ENCODE results near the gene CDC45. TPM values are rescaled to one million over a fixed set of nuclear protein-coding genes. Genes with fewer than 3 reads are reported as not detected.

The CDC45 gene
- total RNA-seq, 1 experiment from 2014 or later = 29.1 TPM

- intact Hi-C loops (cut with micrococcal nuclease; ENCODE audit: unreplicated experiment) = no loop called here
- Histone ChIP-seq H4K20me1 (ENCODE audit: insufficient read depth) (no peaks in the 10 kb centered on the region), H3K27ac (no peak overlapping the region), H3K9me2 (ENCODE audit: insufficient read depth) (no peaks in the 10 kb centered on the region), H3K27me3 (ENCODE audit: insufficient read depth, low read depth) (no peaks in the 10 kb centered on the region), H3K79me2 (ENCODE audit: low read depth) (no peaks in the 10 kb centered on the region), H3K4me3 (no peak overlapping the region), H3K9me3 (ENCODE audit: insufficient read depth, low read depth) (no peaks in the 10 kb centered on the region), H3K36me3 (ENCODE audit: low read depth) (no peaks in the 10 kb centered on the region), H3K4me1 (replicated peaks; ENCODE audit: insufficient read depth) (no peaks in the 10 kb centered on the region), H3F3A (ENCODE audit: insufficient read depth, low read depth) (no peaks in the 10 kb centered on the region), H3K4me2 (no peak overlapping the region), H2AFZ (no peak overlapping the region)
- TF ChIP-seq, protein P1, sequence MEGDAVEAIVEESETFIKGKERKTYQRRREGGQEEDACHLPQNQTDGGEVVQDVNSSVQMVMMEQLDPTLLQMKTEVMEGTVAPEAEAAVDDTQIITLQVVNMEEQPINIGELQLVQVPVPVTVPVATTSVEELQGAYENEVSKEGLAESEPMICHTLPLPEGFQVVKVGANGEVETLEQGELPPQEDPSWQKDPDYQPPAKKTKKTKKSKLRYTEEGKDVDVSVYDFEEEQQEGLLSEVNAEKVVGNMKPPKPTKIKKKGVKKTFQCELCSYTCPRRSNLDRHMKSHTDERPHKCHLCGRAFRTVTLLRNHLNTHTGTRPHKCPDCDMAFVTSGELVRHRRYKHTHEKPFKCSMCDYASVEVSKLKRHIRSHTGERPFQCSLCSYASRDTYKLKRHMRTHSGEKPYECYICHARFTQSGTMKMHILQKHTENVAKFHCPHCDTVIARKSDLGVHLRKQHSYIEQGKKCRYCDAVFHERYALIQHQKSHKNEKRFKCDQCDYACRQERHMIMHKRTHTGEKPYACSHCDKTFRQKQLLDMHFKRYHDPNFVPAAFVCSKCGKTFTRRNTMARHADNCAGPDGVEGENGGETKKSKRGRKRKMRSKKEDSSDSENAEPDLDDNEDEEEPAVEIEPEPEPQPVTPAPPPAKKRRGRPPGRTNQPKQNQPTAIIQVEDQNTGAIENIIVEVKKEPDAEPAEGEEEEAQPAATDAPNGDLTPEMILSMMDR (conservative IDR thresholded peaks at IDR 0.05) = no peak
- no peak for TF ChIP-seq EZH2 (IDR thresholded peaks at IDR 0.05; ENCODE audit: low read depth)
- no peak for DNase-seq
- POLR2A ChIA-PET (ENCODE audit: unreplicated experiment) = no interaction called here
- CTCF ChIA-PET = no interaction called here
- BruUV-seq (replicated peaks) = no TSS peak
These were observed 89.5 kb downstream of the CDC45 start for GRCh38 chr22:19569276-19569640.

GRCh38 chr22:19569976-19570375 lies 90.3 kb downstream of the CDC45 start:
- H3K27me3 ChIP-seq (ENCODE audit: insufficient read depth, low read depth) = no peaks in the 10 kb centered on the region
- CTCF ChIA-PET = no interaction called here
- no peaks in the 10 kb centered on the region for H3K36me3 ChIP-seq (ENCODE audit: low read depth)
- BruUV-seq (replicated peaks) = no TSS peak
- H3K4me1 ChIP-seq (replicated peaks; ENCODE audit: insufficient read depth) = no peaks in the 10 kb centered on the region
- no peaks in the 10 kb centered on the region for H3K9me2 ChIP-seq (ENCODE audit: insufficient read depth)
- POLR2A ChIA-PET (ENCODE audit: unreplicated experiment) = no interaction called here
- no peak overlapping the region for H3K4me3 ChIP-seq
- no peaks in the 10 kb centered on the region for H4K20me1 ChIP-seq (ENCODE audit: insufficient read depth)
- no peaks in the 10 kb centered on the region for H3K79me2 ChIP-seq (ENCODE audit: low read depth)
- no peaks in the 10 kb centered on the region for H3K9me3 ChIP-seq (ENCODE audit: insufficient read depth, low read depth)
- no peaks in the 10 kb centered on the region for H3F3A ChIP-seq (ENCODE audit: insufficient read depth, low read depth)
- intact Hi-C loops (cut with micrococcal nuclease; ENCODE audit: unreplicated experiment) = no loop called here
- H3K4me2 ChIP-seq = no peak overlapping the region
- no peak for TF ChIP-seq EZH2 (IDR thresholded peaks at IDR 0.05; ENCODE audit: low read depth)
- TF ChIP-seq, protein P1 (conservative IDR thresholded peaks at IDR 0.05) = no peak
- no peak overlapping the region for H2AFZ ChIP-seq
- no peak for DNase-seq
- no peak overlapping the region for H3K27ac ChIP-seq

Other genes with a start within 250 kb of the CDC45 start
- 6.6 and 7.2 TPM in 2 replicates for gene CLTCL1, start 188.2 kb upstream of the CDC45 start, total RNA-seq (2021)
- gene HIRA, start 48.2 kb upstream of the CDC45 start, total RNA-seq (2021) = 13.7 and 19.2 TPM in 2 replicates
- 21.1 and 25.1 TPM in 2 replicates for gene MRPL40, start 47.4 kb upstream of the CDC45 start, total RNA-seq (2021)
- gene C22orf39, start 32.2 kb upstream of the CDC45 start, total RNA-seq (2021) = 12.3 and 14.2 TPM in 2 replicates
- gene UFD1, start 727 bp upstream of the CDC45 start, total RNA-seq (2021) = 41.6 and 66.9 TPM in 2 replicates
- gene CLDN5, start 44.5 kb downstream of the CDC45 start, total RNA-seq (2021) = not detected in 2 replicates
- gene SEPTIN5, start 234.6 kb downstream of the CDC45 start, total RNA-seq (2021) = 2.0 and 8.1 TPM in 2 replicates
- 0.35 and 2.0 TPM in 2 replicates for gene GP1BB, start 243.6 kb downstream of the CDC45 start, total RNA-seq (2021)